Astrocyte (in vitro differentiated cells and primary cell): ENCODE data around the gene BAIAP3. TPM values are rescaled to one million over a fixed set of nuclear protein-coding genes. Genes with fewer than 3 reads are reported as not detected.

Experiments used
- DNase-seq: peaks from one replicate; pipeline ENCODE4 v3.0.0-alpha.2; 2010; ENCODE audit warnings: low read depth
- FAIRE-seq: peaks from 2 replicates; lab custom pipeline; 2011; peaks lifted over from hg19 to GRCh38; lab: Jason Lieb, UNC
- H2AFZ ChIP-seq: 2 replicates; pipeline ENCODE4 v1.6.0; 2012; ENCODE audit warnings: low read depth, low read length, inconsistent platforms
- H3K27ac ChIP-seq: 2 replicates; pipeline ENCODE4 v1.5.1; 2011; ENCODE audit warnings: low read depth, low read length, inconsistent platforms
- H3K27me3 ChIP-seq: 2 replicates; pipeline ENCODE4 v1.6.0; 2011; ENCODE audit warnings: low read length, inconsistent platforms; ENCODE audit not compliant: insufficient read depth
- H3K36me3 ChIP-seq: 2 replicates; pipeline ENCODE4 v1.5.1; 2011; ENCODE audit warnings: low read length, inconsistent platforms; ENCODE audit not compliant: insufficient read depth
- H3K4me1 ChIP-seq: 2 replicates; pipeline ENCODE4 v1.5.1; 2011; ENCODE audit warnings: low read length, inconsistent platforms; ENCODE audit not compliant: insufficient read depth
- H3K4me2 ChIP-seq: 2 replicates; pipeline ENCODE4 v1.6.0; 2012; ENCODE audit warnings: low read length, inconsistent platforms
- H3K4me3 ChIP-seq: 2 replicates; pipeline ENCODE4 v1.5.1; 2011; ENCODE audit warnings: low read depth, mild to moderate bottlenecking, low read length, inconsistent platforms; ENCODE audit not compliant: insufficient read depth
- H3K79me2 ChIP-seq: 2 replicates; pipeline ENCODE4 v1.6.0; 2012; ENCODE audit warnings: mild to moderate bottlenecking, low read length, inconsistent platforms; ENCODE audit not compliant: insufficient read depth
- H3K9ac ChIP-seq: 2 replicates; pipeline ENCODE4 v1.6.0; 2012; ENCODE audit warnings: mild to moderate bottlenecking, low read length, inconsistent platforms
- H3K9me3 ChIP-seq: 2 replicates; pipeline ENCODE4 v1.5.1; 2012; ENCODE audit warnings: low read depth, mild to moderate bottlenecking, low read length, inconsistent platforms; ENCODE audit not compliant: insufficient read depth
- H4K20me1 ChIP-seq: 2 replicates; pipeline ENCODE4 v1.6.0; 2012; ENCODE audit warnings: low read length, inconsistent platforms; ENCODE audit not compliant: insufficient read depth
- H3K27ac Mint-ChIP-seq: one replicate; pipeline ENCODE4 v1.8.0; 2021; ENCODE audit warnings: mild to moderate bottlenecking, mixed read lengths; ENCODE audit not compliant: unreplicated experiment
- H3K27me3 Mint-ChIP-seq: one replicate; pipeline ENCODE4 v1.8.0; 2021; ENCODE audit warnings: low read depth, mixed read lengths; ENCODE audit not compliant: unreplicated experiment
- H3K36me3 Mint-ChIP-seq: one replicate; pipeline ENCODE4 v1.8.0; 2021; ENCODE audit warnings: low read depth, mixed read lengths; ENCODE audit not compliant: unreplicated experiment
- H3K4me1 Mint-ChIP-seq: one replicate; pipeline ENCODE4 v1.8.0; 2021; ENCODE audit warnings: low read depth, mixed read lengths; ENCODE audit not compliant: unreplicated experiment
- H3K4me3 Mint-ChIP-seq: one replicate; pipeline ENCODE4 v1.8.0; 2021; ENCODE audit warnings: mild to moderate bottlenecking, moderate library complexity, mixed read lengths; ENCODE audit not compliant: unreplicated experiment
- H3K9me3 Mint-ChIP-seq: one replicate; pipeline ENCODE4 v1.8.0; 2021; ENCODE audit warnings: mild to moderate bottlenecking, mixed read lengths; ENCODE audit not compliant: unreplicated experiment
- CTCF ChIP-seq: IDR thresholded peaks from 2 replicates; pipeline ENCODE4 v1.5.1; 2011; ENCODE audit warnings: low read depth, mild to moderate bottlenecking, inconsistent platforms, low read length, moderate library complexity; ENCODE audit not compliant: insufficient read depth
- EZH2 ChIP-seq: IDR thresholded peaks from 2 replicates; pipeline ENCODE4 v1.6.1; 2012; ENCODE audit warnings: mild to moderate bottlenecking, low read length, inconsistent platforms; ENCODE audit not compliant: insufficient read depth
- total RNA-seq: library from RNA; stranded (reverse); gene quantifications from 2 replicates; pipeline ENCODE4 v1.2.1, GENCODE V29; 2021

The BAIAP3 gene
- total RNA-seq, 1 donor from 2014 or later = 2.6 TPM

GRCh38 chr16:1333854-1334700 lies 632 bp downstream of the BAIAP3 start:
- Mint-ChIP-seq H3K9me3 (no peaks in the 10 kb centered on the region), H3K36me3 (no peaks in the 10 kb centered on the region), H3K4me1 (no peaks in the 10 kb centered on the region), H3K27me3 (peaks cover 33% of the 10 kb centered on the region), H3K4me3 (no peak overlapping the region), H3K27ac (no peak overlapping the region)
- H3K9me3 ChIP-seq = peaks cover 4% of the 10 kb centered on the region
- H3K27me3 ChIP-seq = peaks cover 48% of the 10 kb centered on the region
- H3K4me3 ChIP-seq = no peak overlapping the region
- no peaks in the 10 kb centered on the region for H3K36me3 ChIP-seq
- H3K4me2 ChIP-seq = peak overlapping the region; percentile 39
- DNase-seq (no peak), FAIRE-seq (no peak)
- H2AFZ ChIP-seq = no peak overlapping the region
- peaks cover 11% of the 10 kb centered on the region for H3K4me1 ChIP-seq
- peaks cover 7% of the 10 kb centered on the region for H4K20me1 ChIP-seq
- TF ChIP-seq CTCF (no peak), EZH2 (peak; percentile 74)
- no peak overlapping the region for H3K9ac ChIP-seq
- no peak overlapping the region for H3K27ac ChIP-seq
- no peaks in the 10 kb centered on the region for H3K79me2 ChIP-seq

- H3K4me2 ChIP-seq = no peak overlapping the region
- peaks cover 33% of the 10 kb centered on the region for H3K27me3 Mint-ChIP-seq
Measured at GRCh38 chr16:1334739-1335138, 1.3 kb downstream of the BAIAP3 start.

More at GRCh38 chr16:1334739-1335138, 1.3 kb downstream of the BAIAP3 start:
- TF ChIP-seq EZH2 (peak; percentile 5), CTCF (no peak)
- no peak overlapping the region for H3K27ac Mint-ChIP-seq
- H3K9me3 Mint-ChIP-seq = no peaks in the 10 kb centered on the region
- Histone ChIP-seq H3K27me3 (peaks cover 48% of the 10 kb centered on the region), H3K36me3 (no peaks in the 10 kb centered on the region), H3K79me2 (no peaks in the 10 kb centered on the region), H3K4me3 (no peak overlapping the region), H3K9me3 (peaks cover 4% of the 10 kb centered on the region), H2AFZ (no peak overlapping the region), H3K9ac (no peak overlapping the region), H4K20me1 (peaks cover 7% of the 10 kb centered on the region), H3K4me1 (peaks cover 11% of the 10 kb centered on the region), H3K27ac (no peak overlapping the region)
- no peak for FAIRE-seq
- no peak overlapping the region for H3K4me3 Mint-ChIP-seq
- no peak for DNase-seq
- H3K36me3 Mint-ChIP-seq = no peaks in the 10 kb centered on the region
- H3K4me1 Mint-ChIP-seq = no peaks in the 10 kb centered on the region
